ENCODE results near the gene KCND3.

GRCh38 chr1:111743679-111744101 lies 245.8 kb downstream of the KCND3 start:
- TF ChIP-seq CTCF (IDR thresholded peaks at IDR 0.05) = no peak
- no peak for TF ChIP-seq POLR2A (IDR thresholded peaks at IDR 0.05)
- no peak for TF ChIP-seq POLR2AphosphoS5 (IDR thresholded peaks at IDR 0.05)
- TF ChIP-seq EP300 (IDR thresholded peaks at IDR 0.05) = no peak
